Measurements from ENCODE around the gene SUPT16H. TPM values are rescaled to one million over a fixed set of nuclear protein-coding genes. Genes with fewer than 3 reads are reported as not detected.

Gene SUPT16H
- total and polyA plus RNA-seq, 3 donors from 2014 or later: 99.5 to 112 (median 104) TPM

- 96 to 98% methylated on average over 4 of the region's 4 CpGs for WGBS, 2 donors
- DNase-seq: no peak
- intact Hi-C loops (cut with DNase I; ENCODE audit: low total_unique reads): no loop called here
- no peaks in the 10 kb centered on the region for H3K27me3 ChIP-seq
- H3K9me3 ChIP-seq: no peaks in the 10 kb centered on the region
- no peak for TF ChIP-seq POLR2A (IDR thresholded peaks at IDR 0.05)
- no peak for TF ChIP-seq CTCF (IDR thresholded peaks at IDR 0.05)
- H3K36me3 ChIP-seq (ENCODE audit: low read depth, missing control alignments): peaks cover 6% of the 10 kb centered on the region
- H3K27ac ChIP-seq: no peak overlapping the region
- no peaks in the 10 kb centered on the region for H3K4me1 ChIP-seq
- H3K4me3 ChIP-seq: no peak overlapping the region
Measured at GRCh38 chr14:21356511-21356910, 27.3 kb downstream of the SUPT16H start.

- TF ChIP-seq CTCF (IDR thresholded peaks at IDR 0.05): no peak
- TF ChIP-seq POLR2A (IDR thresholded peaks at IDR 0.05): no peak
- no peaks in the 10 kb centered on the region for H3K4me1 ChIP-seq
- intact Hi-C loops (cut with DNase I; ENCODE audit: low total_unique reads): no loop called here
- 85 to 92% methylated on average over 9 of the region's 9 CpGs for WGBS, 2 donors
- no peaks in the 10 kb centered on the region for H3K9me3 ChIP-seq
- DNase-seq: no peak
- H3K36me3 ChIP-seq (ENCODE audit: low read depth, missing control alignments): peaks cover 6% of the 10 kb centered on the region
- H3K27me3 ChIP-seq: no peaks in the 10 kb centered on the region
- no peak overlapping the region for H3K4me3 ChIP-seq
- no peak overlapping the region for H3K27ac ChIP-seq
Measured at GRCh38 chr14:21352587-21352986, 31.2 kb downstream of the SUPT16H start.

GRCh38 chr14:21350539-21350938 is 33.3 kb downstream of the SUPT16H start:
- Histone ChIP-seq H3K36me3 (ENCODE audit: low read depth, missing control alignments) (peaks cover 6% of the 10 kb centered on the region), H3K4me1 (no peaks in the 10 kb centered on the region), H3K4me3 (no peak overlapping the region), H3K27me3 (no peaks in the 10 kb centered on the region), H3K27ac (no peak overlapping the region), H3K9me3 (no peaks in the 10 kb centered on the region)
- no peak for DNase-seq
- 43 to 68% methylated on average over 2 to 3 of the region's 3 CpGs for WGBS, 2 donors
- intact Hi-C loops (cut with DNase I; ENCODE audit: low total_unique reads): no loop called here
- TF ChIP-seq CTCF (IDR thresholded peaks at IDR 0.05) (no peak), POLR2A (IDR thresholded peaks at IDR 0.05) (no peak)

DNA sequence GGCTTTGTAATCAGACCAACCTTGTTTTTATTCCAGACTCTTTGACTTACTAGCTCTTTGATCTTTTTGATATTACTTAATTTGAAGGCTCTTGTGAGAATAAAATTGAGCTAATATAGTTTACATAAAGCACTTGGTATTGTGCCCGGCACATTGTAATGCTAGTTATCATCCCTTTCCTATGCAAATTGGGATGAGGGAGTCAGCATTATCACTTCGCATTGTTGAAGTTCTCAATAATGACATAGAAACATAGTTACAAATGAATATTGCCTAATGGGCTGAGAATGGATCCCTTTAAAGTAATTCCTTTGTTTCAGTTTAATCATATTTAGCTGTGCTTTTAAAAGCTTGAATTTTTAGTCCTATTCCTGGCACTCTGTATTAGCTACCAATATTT is 36.6 kb downstream of the SUPT16H start:
- no peak overlapping the region for H3K4me3 ChIP-seq
- H3K9me3 ChIP-seq: no peaks in the 10 kb centered on the region
- WGBS, 2 donors: 47 to 54% methylated on average over 2 of the region's 2 CpGs
- no peak overlapping the region for H3K27ac ChIP-seq
- no peaks in the 10 kb centered on the region for H3K4me1 ChIP-seq
- peaks cover under 1% of the 10 kb centered on the region for H3K36me3 ChIP-seq (ENCODE audit: low read depth, missing control alignments)
- TF ChIP-seq POLR2A (IDR thresholded peaks at IDR 0.05) (no peak), CTCF (IDR thresholded peaks at IDR 0.05) (no peak)
- no peaks in the 10 kb centered on the region for H3K27me3 ChIP-seq
- intact Hi-C loops (cut with DNase I; ENCODE audit: low total_unique reads): no loop called here
- no peak for DNase-seq

- intact Hi-C loops (cut with DNase I; ENCODE audit: low total_unique reads): no loop called here
- H3K27ac ChIP-seq: no peak overlapping the region
- H3K27me3 ChIP-seq: no peaks in the 10 kb centered on the region
- H3K9me3 ChIP-seq: no peaks in the 10 kb centered on the region
- H3K4me3 ChIP-seq: no peak overlapping the region
- 77 to 87% methylated on average over 2 of the region's 2 CpGs for WGBS, 2 donors
- TF ChIP-seq POLR2A (IDR thresholded peaks at IDR 0.05) (no peak), CTCF (IDR thresholded peaks at IDR 0.05) (no peak)
- no peaks in the 10 kb centered on the region for H3K4me1 ChIP-seq
- DNase-seq: no peak
- no peaks in the 10 kb centered on the region for H3K36me3 ChIP-seq (ENCODE audit: low read depth, missing control alignments)
Measured at GRCh38 chr14:21346532-21347135, 37.2 kb downstream of the SUPT16H start.

All from testis (tissue), 3 donors.